NB4 (cell line): ENCODE results near the gene FRMPD1.

ENCODE experiments used
- CTCF ChIP-seq: IDR thresholded peaks from one replicate; pipeline ENCODE4 v1.5.1; 2012; ENCODE audit warnings: low read depth, low read length
- POLR2A ChIP-seq: IDR thresholded peaks from 2 replicates; pipeline ENCODE4 v1.6.1; 2011; ENCODE audit warnings: mild to moderate bottlenecking; ENCODE audit not compliant: insufficient read length; ENCODE audit errors: extremely low read depth
- TF ChIP-seq, protein P1 (sequence below): IDR thresholded peaks from 2 replicates; pipeline ENCODE4 v1.6.1; 2011; ENCODE audit warnings: low read depth, low read length

GRCh38 chr9:37677435-37677834, 26.7 kb downstream of the FRMPD1 start:
- TF ChIP-seq CTCF (no peak), POLR2A (no peak)
- TF ChIP-seq, protein P1, sequence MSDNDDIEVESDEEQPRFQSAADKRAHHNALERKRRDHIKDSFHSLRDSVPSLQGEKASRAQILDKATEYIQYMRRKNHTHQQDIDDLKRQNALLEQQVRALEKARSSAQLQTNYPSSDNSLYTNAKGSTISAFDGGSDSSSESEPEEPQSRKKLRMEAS: no peak
